OCI-LY7 (cell line): Measurements from ENCODE around the gene MIX23.

Experiments
- EZH2phosphoT487 ChIP-seq: fragments of 200-600 bp; sonication (generic); IDR thresholded peaks from 2 replicates; pipeline ENCODE4 v1.6.1; 2018; ENCODE audit warnings: low read depth, borderline replicate concordance, mild to moderate bottlenecking, mixed run types, antibody characterized with exemption, low read length, moderate library complexity, mixed read lengths
- TF ChIP-seq, protein P1 (sequence below): fragments of 200-600 bp; sonication (generic); conservative IDR thresholded peaks from 2 replicates; pipeline ENCODE4 v1.5.1; 2014; ENCODE audit warnings: mild to moderate bottlenecking, antibody characterized with exemption, low read length, moderate library complexity, mixed read lengths

DNA sequence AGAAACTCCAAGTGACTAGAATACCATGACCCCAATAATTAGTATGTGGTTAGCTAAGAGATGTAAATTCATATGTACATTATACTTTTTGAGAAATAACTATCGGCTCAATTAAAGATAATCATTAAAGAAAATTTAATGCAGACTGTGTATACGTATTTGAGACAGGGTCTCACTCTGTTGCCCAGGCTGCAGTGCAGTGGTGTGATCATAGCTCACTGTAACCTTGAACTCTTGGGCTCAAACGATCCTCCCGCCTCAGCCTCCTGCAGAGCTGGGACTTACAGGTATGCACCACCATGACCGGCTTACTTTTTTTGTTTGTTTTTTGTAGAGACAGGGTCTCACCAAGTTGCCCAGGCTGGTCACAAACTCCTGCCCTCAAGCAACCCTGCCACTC, 66.7 kb downstream of the MIX23 start:
- TF ChIP-seq, protein P1, sequence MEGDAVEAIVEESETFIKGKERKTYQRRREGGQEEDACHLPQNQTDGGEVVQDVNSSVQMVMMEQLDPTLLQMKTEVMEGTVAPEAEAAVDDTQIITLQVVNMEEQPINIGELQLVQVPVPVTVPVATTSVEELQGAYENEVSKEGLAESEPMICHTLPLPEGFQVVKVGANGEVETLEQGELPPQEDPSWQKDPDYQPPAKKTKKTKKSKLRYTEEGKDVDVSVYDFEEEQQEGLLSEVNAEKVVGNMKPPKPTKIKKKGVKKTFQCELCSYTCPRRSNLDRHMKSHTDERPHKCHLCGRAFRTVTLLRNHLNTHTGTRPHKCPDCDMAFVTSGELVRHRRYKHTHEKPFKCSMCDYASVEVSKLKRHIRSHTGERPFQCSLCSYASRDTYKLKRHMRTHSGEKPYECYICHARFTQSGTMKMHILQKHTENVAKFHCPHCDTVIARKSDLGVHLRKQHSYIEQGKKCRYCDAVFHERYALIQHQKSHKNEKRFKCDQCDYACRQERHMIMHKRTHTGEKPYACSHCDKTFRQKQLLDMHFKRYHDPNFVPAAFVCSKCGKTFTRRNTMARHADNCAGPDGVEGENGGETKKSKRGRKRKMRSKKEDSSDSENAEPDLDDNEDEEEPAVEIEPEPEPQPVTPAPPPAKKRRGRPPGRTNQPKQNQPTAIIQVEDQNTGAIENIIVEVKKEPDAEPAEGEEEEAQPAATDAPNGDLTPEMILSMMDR = no peak
- TF ChIP-seq EZH2phosphoT487 = no peak
